Panc1 (cell line): Measurements from ENCODE around the gene ZNF484. TPM values are rescaled to one million over a fixed set of nuclear protein-coding genes. Genes with fewer than 3 reads are reported as not detected.
"Not testable (repeated sequence)": the region's sequence is repeated elsewhere in the genome, so short reads cannot be mapped to it uniquely, and the experiment has no call there.

Experiments
- ATAC-seq: fragments of 200-7000 bp; cut with Tn5 transposase; 2 replicates; pipeline ENCODE4 v1.9.1; 2020; ENCODE audit warnings: mild to moderate bottlenecking, moderate library complexity
- BruUV-seq: library from RNA; stranded (reverse); fragments of 400-500 nt; replicated peaks from 2 replicates; lab custom pipeline; 2021; lab: Mats Ljungman, UMichigan
- CTCF ChIA-PET: fragments of 300-600 bp; sonication (Branson Sonifier 250); formaldehyde crosslinking; loops from one replicate; lab custom pipeline; 2022; ENCODE audit warnings: antibody characterized with exemption; lab: Charles Lee
- POLR2A ChIA-PET: fragments of 300-600 bp; sonication (Branson Sonifier 250); formaldehyde crosslinking; loops from one replicate; lab custom pipeline; 2022; ENCODE audit warnings: antibody characterized with exemption; lab: Charles Lee
- DNase-seq: peaks from one replicate; pipeline ENCODE4 v3.0.0-alpha.2; 2010; ENCODE audit warnings: low read depth, low spot score
- H3K27ac ChIP-seq: 2 replicates; pipeline ENCODE4 v1.5.1; 2011; ENCODE audit warnings: mild to moderate bottlenecking, low read length, inconsistent platforms
- H3K27me3 ChIP-seq: fragments of 200-500 bp; sonication (Bioruptor generic); 2 replicates; pipeline ENCODE4 v1.6.0; 2014; ENCODE audit warnings: low read length, inconsistent platforms; ENCODE audit not compliant: control insufficient read depth, insufficient read depth
- H3K36me3 ChIP-seq: fragments of 200-500 bp; sonication (Bioruptor generic); 2 replicates; pipeline ENCODE4 v1.5.1; 2014; ENCODE audit warnings: inconsistent platforms, mild to moderate bottlenecking, low read length, moderate library complexity; ENCODE audit not compliant: control insufficient read depth, insufficient read depth
- H3K4me1 ChIP-seq: 2 replicates; pipeline ENCODE4 v1.5.1; 2011; ENCODE audit warnings: inconsistent platforms, mild to moderate bottlenecking, low read length, moderate library complexity; ENCODE audit not compliant: control insufficient read depth, insufficient read depth
- H3K4me3 ChIP-seq, 2 experiments: 2 replicates each; pipeline ENCODE4 v1.5.1; 2011 to 2012; ENCODE audit warnings: low read depth in 2 of 2, low read length in 2 of 2, mild to moderate bottlenecking in 2 of 2, inconsistent platforms in 1 of 2, moderate library complexity in 1 of 2
- H3K9me3 ChIP-seq: fragments of 200-500 bp; sonication (Bioruptor generic); 2 replicates; pipeline ENCODE4 v1.5.1; 2014; ENCODE audit warnings: low read depth, mild to moderate bottlenecking, inconsistent platforms, low read length, moderate library complexity; ENCODE audit not compliant: control insufficient read depth, insufficient read depth
- POLR2AphosphoS5 ChIP-seq: IDR thresholded peaks from 2 replicates; pipeline ENCODE4 v1.6.1; 2012; ENCODE audit warnings: mild to moderate bottlenecking, low read depth, low read length, moderate library complexity
- SIN3A ChIP-seq: IDR thresholded peaks from 2 replicates; pipeline ENCODE4 v1.6.1; 2012; ENCODE audit warnings: low read depth, mild to moderate bottlenecking, low read length, moderate library complexity, borderline replicate concordance; ENCODE audit not compliant: insufficient read depth
- TCF7L2 ChIP-seq: IDR thresholded peaks from 2 replicates; pipeline ENCODE4 v1.6.1; 2011; ENCODE audit warnings: mild to moderate bottlenecking, low read depth, low read length, inconsistent platforms
- in situ Hi-C: cut with HindIII; loops from 2 replicates; pipeline ENCODE4 v1.10.0; 2016; ENCODE audit warnings: low sequenced_read_pairs, low pct_unique_long_range_greater_than_20kb
- intact Hi-C: fragments of 100-400 bp; cut with micrococcal nuclease; formaldehyde crosslinking; loops from one replicate; pipeline ENCODE4 v1.10.0; 2022; ENCODE audit not compliant: unreplicated experiment
- total RNA-seq: library from RNA; stranded (reverse); gene quantifications from one replicate; pipeline ENCODE4 v1.2.1, GENCODE V29; 2021; ENCODE audit not compliant: unreplicated experiment
- TF ChIP-seq, protein P1 (sequence below), 2 experiments: IDR thresholded peaks; 2 replicates each; pipeline ENCODE4 v1.6.1; 2011 to 2012; ENCODE audit warnings: low read depth in 2 of 2, control low read depth in 1 of 2, low read length in 1 of 2, mild to moderate bottlenecking in 1 of 2, moderate library complexity in 1 of 2; ENCODE audit not compliant: insufficient read depth in 1 of 2
- TF ChIP-seq, protein P2 (sequence below): fragments of 450-650 bp; IDR thresholded peaks from 2 replicates; pipeline ENCODE4 v1.5.1; 2017; ENCODE audit warnings: mild to moderate bottlenecking

The ZNF484 gene
- total RNA-seq, 1 experiment from 2014 or later = 5.4 TPM

DNA sequence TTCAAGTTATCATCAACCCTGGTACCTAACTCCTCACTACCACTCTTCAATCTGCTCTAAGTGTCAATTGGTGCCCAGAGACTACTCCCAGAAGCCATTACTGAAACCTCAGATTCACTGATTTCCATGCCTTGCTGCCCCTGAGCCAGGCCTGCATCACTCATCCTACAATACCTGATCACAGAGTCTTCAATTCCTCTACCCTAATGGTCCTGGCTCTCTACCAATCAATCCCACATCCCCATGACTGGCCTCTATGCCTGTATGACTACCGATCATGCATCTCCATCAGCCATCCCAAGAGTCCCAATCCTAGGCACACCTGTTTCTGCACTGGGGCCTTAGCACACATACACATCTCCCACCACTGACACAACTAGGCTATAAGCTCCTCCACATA, 2.5 kb downstream of the ZNF484 start:
- Histone ChIP-seq H3K4me3 (no peak overlapping the region), H3K4me1 (no peaks in the 10 kb centered on the region; the same call in 1 of the 2 replicates), H3K9me3 (no peaks in the 10 kb centered on the region), H3K36me3 (peaks cover 3% of the 10 kb centered on the region; the same call in 1 of the 2 replicates), H3K27ac (no peak overlapping the region), H3K27me3 (no peaks in the 10 kb centered on the region)
- ChIA-PET CTCF (no interaction called here), POLR2A (no interaction called here)
- no peak for DNase-seq
- TF ChIP-seq, protein P1, sequence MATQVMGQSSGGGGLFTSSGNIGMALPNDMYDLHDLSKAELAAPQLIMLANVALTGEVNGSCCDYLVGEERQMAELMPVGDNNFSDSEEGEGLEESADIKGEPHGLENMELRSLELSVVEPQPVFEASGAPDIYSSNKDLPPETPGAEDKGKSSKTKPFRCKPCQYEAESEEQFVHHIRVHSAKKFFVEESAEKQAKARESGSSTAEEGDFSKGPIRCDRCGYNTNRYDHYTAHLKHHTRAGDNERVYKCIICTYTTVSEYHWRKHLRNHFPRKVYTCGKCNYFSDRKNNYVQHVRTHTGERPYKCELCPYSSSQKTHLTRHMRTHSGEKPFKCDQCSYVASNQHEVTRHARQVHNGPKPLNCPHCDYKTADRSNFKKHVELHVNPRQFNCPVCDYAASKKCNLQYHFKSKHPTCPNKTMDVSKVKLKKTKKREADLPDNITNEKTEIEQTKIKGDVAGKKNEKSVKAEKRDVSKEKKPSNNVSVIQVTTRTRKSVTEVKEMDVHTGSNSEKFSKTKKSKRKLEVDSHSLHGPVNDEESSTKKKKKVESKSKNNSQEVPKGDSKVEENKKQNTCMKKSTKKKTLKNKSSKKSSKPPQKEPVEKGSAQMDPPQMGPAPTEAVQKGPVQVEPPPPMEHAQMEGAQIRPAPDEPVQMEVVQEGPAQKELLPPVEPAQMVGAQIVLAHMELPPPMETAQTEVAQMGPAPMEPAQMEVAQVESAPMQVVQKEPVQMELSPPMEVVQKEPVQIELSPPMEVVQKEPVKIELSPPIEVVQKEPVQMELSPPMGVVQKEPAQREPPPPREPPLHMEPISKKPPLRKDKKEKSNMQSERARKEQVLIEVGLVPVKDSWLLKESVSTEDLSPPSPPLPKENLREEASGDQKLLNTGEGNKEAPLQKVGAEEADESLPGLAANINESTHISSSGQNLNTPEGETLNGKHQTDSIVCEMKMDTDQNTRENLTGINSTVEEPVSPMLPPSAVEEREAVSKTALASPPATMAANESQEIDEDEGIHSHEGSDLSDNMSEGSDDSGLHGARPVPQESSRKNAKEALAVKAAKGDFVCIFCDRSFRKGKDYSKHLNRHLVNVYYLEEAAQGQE (IDR thresholded peaks at IDR 0.05; ENCODE audit: insufficient read depth in 1 of 2, low read depth in 2 of 2, low read length in 1 of 2) = no peak
- no peak for TF ChIP-seq TCF7L2
- TF ChIP-seq, protein P2, sequence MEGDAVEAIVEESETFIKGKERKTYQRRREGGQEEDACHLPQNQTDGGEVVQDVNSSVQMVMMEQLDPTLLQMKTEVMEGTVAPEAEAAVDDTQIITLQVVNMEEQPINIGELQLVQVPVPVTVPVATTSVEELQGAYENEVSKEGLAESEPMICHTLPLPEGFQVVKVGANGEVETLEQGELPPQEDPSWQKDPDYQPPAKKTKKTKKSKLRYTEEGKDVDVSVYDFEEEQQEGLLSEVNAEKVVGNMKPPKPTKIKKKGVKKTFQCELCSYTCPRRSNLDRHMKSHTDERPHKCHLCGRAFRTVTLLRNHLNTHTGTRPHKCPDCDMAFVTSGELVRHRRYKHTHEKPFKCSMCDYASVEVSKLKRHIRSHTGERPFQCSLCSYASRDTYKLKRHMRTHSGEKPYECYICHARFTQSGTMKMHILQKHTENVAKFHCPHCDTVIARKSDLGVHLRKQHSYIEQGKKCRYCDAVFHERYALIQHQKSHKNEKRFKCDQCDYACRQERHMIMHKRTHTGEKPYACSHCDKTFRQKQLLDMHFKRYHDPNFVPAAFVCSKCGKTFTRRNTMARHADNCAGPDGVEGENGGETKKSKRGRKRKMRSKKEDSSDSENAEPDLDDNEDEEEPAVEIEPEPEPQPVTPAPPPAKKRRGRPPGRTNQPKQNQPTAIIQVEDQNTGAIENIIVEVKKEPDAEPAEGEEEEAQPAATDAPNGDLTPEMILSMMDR = no peak
- TF ChIP-seq SIN3A = no peak
- no peak for TF ChIP-seq POLR2AphosphoS5
- no TSS peak for BruUV-seq
- in situ Hi-C loops (no loop called here), intact Hi-C loops (no loop called here)
- no peak for ATAC-seq

DNA sequence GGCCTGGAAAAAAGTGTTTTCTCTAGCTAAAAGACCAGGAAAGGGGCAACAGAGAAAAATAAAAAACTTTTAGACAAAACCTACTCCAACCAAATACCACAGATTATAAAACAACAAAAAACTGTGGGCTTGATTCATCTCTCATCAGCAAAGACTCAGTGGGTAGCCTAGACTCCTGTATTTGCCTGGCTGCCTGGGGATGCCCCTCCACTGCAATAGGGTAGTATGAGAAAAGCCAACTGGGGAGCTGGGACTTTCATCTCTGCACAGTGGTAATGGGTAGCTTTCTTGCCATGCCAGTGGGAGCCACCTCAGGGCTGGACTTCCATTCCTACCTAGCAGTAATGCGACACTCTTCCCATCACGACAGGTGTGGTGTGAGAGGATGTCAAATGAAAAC, 7.5 kb downstream of the ZNF484 start:
- TF ChIP-seq, protein P2 = no peak
- TF ChIP-seq POLR2AphosphoS5 = no peak
- TF ChIP-seq, protein P1 (IDR thresholded peaks at IDR 0.05; ENCODE audit: insufficient read depth in 1 of 2, low read depth in 2 of 2, low read length in 1 of 2) = no peak
- no peak for TF ChIP-seq SIN3A
- TF ChIP-seq TCF7L2 = no peak
- DNase-seq (no peak), ATAC-seq (no peak)
- intact Hi-C loops = no loop called here
- POLR2A ChIA-PET = no interaction called here
- in situ Hi-C loops = no loop called here
- Histone ChIP-seq H3K27ac (no peak overlapping the region), H3K4me1 (no peaks in the 10 kb centered on the region), H3K9me3 (no peaks in the 10 kb centered on the region), H3K4me3 (no peak overlapping the region), H3K27me3 (no peaks in the 10 kb centered on the region), H3K36me3 (no peaks in the 10 kb centered on the region; the same call in 1 of the 2 replicates)
- CTCF ChIA-PET = no interaction called here
- no TSS peak for BruUV-seq

DNA sequence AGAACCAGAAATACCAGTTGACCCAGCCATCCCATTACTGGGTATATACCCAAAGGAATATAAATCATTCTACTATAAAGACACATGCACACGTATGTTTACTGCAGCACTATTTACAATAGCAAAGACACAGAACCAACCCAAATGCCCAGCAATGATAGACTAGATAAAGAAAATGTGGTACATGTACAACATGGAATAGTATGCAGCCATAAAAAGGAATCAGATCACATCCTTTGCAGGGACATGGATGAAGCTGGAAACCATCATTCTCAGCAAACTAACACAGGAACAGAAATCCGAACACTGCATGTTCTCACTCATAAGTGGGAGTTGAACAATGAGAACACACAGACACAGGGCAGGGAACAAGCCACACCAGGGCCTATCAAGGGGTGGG, 11.2 kb downstream of the ZNF484 start:
- H3K4me3 ChIP-seq, ATAC-seq, BruUV-seq, H3K27me3 ChIP-seq, intact Hi-C loops, CTCF ChIA-PET, H3K9me3 ChIP-seq, in situ Hi-C loops, H3K27ac ChIP-seq, H3K4me1 ChIP-seq, DNase-seq, H3K36me3 ChIP-seq, POLR2A ChIA-PET: not testable (repeated sequence)
